GM12878 (cell line): Measurements from ENCODE around the gene IKZF1.

Experiments used
- BCL11A ChIP-seq: IDR thresholded peaks from 2 replicates; pipeline ENCODE4 v1.6.1; 2011; ENCODE audit warnings: low read depth, low read length
- BRCA1 ChIP-seq: IDR thresholded peaks from 2 replicates; pipeline ENCODE4 v1.6.1; 2011; ENCODE audit warnings: low read depth, low read length, improper control_type of control experiment
- CEBPZ ChIP-seq: fragments of 150-350 bp; IDR thresholded peaks from 2 replicates; pipeline ENCODE4 v1.6.1; 2016; ENCODE audit warnings: low read depth, low read length
- CHD2 ChIP-seq: IDR thresholded peaks from 2 replicates; pipeline ENCODE4 v1.6.1; 2011; ENCODE audit warnings: low read depth, low read length, improper control_type of control experiment, borderline replicate concordance
- CTCF ChIP-seq, 3 experiments: IDR thresholded peaks in 2 of 3; conservative IDR thresholded peaks in 1 of 3; 2 replicates each; pipeline ENCODE4 v1.5.1; 2011; ENCODE audit warnings: low read depth in 3 of 3, low read length in 3 of 3, mild to moderate bottlenecking in 3 of 3, control low read depth in 2 of 3, moderate library complexity in 2 of 3, inconsistent platforms in 1 of 3, mixed read lengths in 1 of 3; ENCODE audit not compliant: control insufficient read depth in 2 of 3, insufficient read depth in 1 of 3; ENCODE audit errors: extremely low read depth in 1 of 3
- EP300 ChIP-seq, 2 experiments: fragments of 150-350 bp in 1 of 2; IDR thresholded peaks; 2 replicates each; pipeline ENCODE4 v1.6.1; 2011 to 2012; ENCODE audit warnings: low read depth in 2 of 2, low read length in 2 of 2, borderline replicate concordance in 1 of 2, improper control_type of control experiment in 1 of 2, inconsistent platforms in 1 of 2; ENCODE audit not compliant: control insufficient read depth in 1 of 2
- MAX ChIP-seq: IDR thresholded peaks from 2 replicates; pipeline ENCODE4 v1.6.1; 2012; ENCODE audit warnings: low read depth, low read length, improper control_type of control experiment
- MTA2 ChIP-seq: fragments of 450-650 bp; IDR thresholded peaks from 2 replicates; pipeline ENCODE4 v1.6.1; 2016; ENCODE audit warnings: low read depth, mild to moderate bottlenecking, moderate library complexity
- PML ChIP-seq: IDR thresholded peaks from 2 replicates; pipeline ENCODE4 v1.6.1; 2012; ENCODE audit warnings: low read length, inconsistent platforms
- POLR2A ChIP-seq: IDR thresholded peaks from 2 replicates; pipeline ENCODE4 v1.6.1; 2011; ENCODE audit warnings: low read depth, mild to moderate bottlenecking, low read length
- SIN3A ChIP-seq: IDR thresholded peaks from 2 replicates; pipeline ENCODE4 v1.6.1; 2012; ENCODE audit warnings: low read depth, low read length, improper control_type of control experiment
- TCF12 ChIP-seq: IDR thresholded peaks from 2 replicates; pipeline ENCODE4 v1.6.1; 2011; ENCODE audit warnings: low read depth, mild to moderate bottlenecking, low read length
- YY1 ChIP-seq: IDR thresholded peaks from 2 replicates; pipeline ENCODE4 v1.6.1; 2011; ENCODE audit warnings: low read depth, mild to moderate bottlenecking, low read length
- TF ChIP-seq, protein P1 (sequence below): IDR thresholded peaks from 2 replicates; pipeline ENCODE4 v1.6.1; 2011; ENCODE audit warnings: low read depth, mild to moderate bottlenecking, low read length, moderate library complexity, borderline replicate concordance; ENCODE audit errors: extremely low read depth

DNA sequence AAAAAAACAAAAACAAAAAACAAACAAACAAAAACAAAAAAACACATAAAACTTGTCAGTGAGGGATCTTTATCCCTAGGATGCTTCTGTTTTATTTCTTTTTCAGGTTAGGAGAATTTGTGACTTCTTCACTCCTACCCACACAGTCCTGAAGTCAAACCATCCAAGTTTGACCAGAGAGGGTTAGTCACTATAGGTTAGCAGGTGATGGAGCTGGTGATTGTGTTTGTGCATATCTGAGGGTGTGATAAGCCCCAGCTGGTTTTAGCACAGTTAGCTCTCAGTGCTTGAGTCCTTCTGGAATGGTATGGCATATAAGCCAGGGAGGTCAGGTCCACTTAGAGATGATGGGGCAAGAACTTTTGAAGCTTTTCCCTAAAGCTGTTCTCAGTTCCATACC, 11.8 kb upstream of the IKZF1 start:
- TF ChIP-seq YY1 (no peak), CTCF (IDR thresholded peaks at IDR 0.05 in 2 of 3, conservative IDR thresholded peaks at IDR 0.05 in 1 of 3; ENCODE audit: control insufficient read depth in 2 of 3, extremely low read depth in 1 of 3, insufficient read depth in 1 of 3, low read depth in 3 of 3, low read length in 3 of 3) (no peak), SIN3A (no peak), POLR2A (no peak), CEBPZ (no peak), CHD2 (no peak), TCF12 (no peak), EP300 (IDR thresholded peaks at IDR 0.05; ENCODE audit: borderline replicate concordance in 1 of 2, control insufficient read depth in 1 of 2, low read depth in 2 of 2, low read length in 2 of 2) (no peak), BRCA1 (no peak), MTA2 (no peak), MAX (no peak), BCL11A (no peak), PML (no peak)
- TF ChIP-seq, protein P1, sequence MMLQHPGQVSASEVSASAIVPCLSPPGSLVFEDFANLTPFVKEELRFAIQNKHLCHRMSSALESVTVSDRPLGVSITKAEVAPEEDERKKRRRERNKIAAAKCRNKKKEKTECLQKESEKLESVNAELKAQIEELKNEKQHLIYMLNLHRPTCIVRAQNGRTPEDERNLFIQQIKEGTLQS, result no peak
